ENCODE data around the gene TCF7.

DNA sequence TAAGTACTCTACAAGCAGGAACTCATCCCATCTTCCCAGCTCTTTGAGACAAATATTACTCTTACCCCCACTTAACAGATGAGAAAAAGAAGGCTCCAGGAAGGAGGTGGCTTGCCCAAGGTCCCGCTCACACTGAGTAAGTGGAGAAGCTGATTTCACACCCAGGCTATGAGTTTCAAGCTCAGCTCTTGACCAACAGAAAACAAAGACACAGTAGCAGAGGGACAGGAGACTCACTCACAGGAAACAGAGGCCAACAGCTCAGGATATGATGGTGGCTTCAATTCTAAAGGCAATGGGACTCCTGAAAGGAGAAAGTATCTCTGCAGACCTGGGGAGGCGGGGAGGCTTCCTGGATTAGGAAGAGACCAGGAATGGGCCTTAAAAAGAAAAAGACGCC, 6.7 kb upstream of the TCF7 start:
- no peak for TF ChIP-seq NFE2L2 (conservative IDR thresholded peaks at IDR 0.05; ENCODE audit: low read length)
- no peak for TF ChIP-seq FOSL2 (IDR thresholded peaks at IDR 0.05)
- TF ChIP-seq FOSL2 (CRISPR knock-in tag; IDR thresholded peaks at IDR 0.05) = no peak
- TF ChIP-seq CBX2 (IDR thresholded peaks at IDR 0.05; ENCODE audit: borderline replicate concordance, low read depth) = no peak
- TF ChIP-seq, protein P1, sequence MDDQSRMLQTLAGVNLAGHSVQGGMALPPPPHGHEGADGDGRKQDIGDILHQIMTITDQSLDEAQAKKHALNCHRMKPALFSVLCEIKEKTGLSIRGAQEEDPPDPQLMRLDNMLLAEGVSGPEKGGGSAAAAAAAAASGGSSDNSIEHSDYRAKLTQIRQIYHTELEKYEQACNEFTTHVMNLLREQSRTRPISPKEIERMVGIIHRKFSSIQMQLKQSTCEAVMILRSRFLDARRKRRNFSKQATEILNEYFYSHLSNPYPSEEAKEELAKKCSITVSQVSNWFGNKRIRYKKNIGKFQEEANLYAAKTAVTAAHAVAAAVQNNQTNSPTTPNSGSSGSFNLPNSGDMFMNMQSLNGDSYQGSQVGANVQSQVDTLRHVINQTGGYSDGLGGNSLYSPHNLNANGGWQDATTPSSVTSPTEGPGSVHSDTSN (IDR thresholded peaks at IDR 0.05) = no peak
- TF ChIP-seq, protein P2, sequence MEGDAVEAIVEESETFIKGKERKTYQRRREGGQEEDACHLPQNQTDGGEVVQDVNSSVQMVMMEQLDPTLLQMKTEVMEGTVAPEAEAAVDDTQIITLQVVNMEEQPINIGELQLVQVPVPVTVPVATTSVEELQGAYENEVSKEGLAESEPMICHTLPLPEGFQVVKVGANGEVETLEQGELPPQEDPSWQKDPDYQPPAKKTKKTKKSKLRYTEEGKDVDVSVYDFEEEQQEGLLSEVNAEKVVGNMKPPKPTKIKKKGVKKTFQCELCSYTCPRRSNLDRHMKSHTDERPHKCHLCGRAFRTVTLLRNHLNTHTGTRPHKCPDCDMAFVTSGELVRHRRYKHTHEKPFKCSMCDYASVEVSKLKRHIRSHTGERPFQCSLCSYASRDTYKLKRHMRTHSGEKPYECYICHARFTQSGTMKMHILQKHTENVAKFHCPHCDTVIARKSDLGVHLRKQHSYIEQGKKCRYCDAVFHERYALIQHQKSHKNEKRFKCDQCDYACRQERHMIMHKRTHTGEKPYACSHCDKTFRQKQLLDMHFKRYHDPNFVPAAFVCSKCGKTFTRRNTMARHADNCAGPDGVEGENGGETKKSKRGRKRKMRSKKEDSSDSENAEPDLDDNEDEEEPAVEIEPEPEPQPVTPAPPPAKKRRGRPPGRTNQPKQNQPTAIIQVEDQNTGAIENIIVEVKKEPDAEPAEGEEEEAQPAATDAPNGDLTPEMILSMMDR (IDR thresholded peaks at IDR 0.05) = no peak
- TF ChIP-seq, protein P3, sequence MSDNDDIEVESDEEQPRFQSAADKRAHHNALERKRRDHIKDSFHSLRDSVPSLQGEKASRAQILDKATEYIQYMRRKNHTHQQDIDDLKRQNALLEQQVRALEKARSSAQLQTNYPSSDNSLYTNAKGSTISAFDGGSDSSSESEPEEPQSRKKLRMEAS (IDR thresholded peaks at IDR 0.05) = no peak
- no peak for TF ChIP-seq POLR2A (IDR thresholded peaks at IDR 0.05; ENCODE audit: low read length)
- no peak for TF ChIP-seq CEBPB (IDR thresholded peaks at IDR 0.05)
- no peak for TF ChIP-seq JUN (IDR thresholded peaks at IDR 0.05)
- TF ChIP-seq MYC (IDR thresholded peaks at IDR 0.05; ENCODE audit: borderline replicate concordance, low read length) = no peak
- no peak for TF ChIP-seq HOXA7 (CRISPR knock-in tag; IDR thresholded peaks at IDR 0.05)
- no peak for TF ChIP-seq ZFP36 (IDR thresholded peaks at IDR 0.05; ENCODE audit: borderline replicate concordance, partially characterized antibody)
- no peak for TF ChIP-seq MAFK (IDR thresholded peaks at IDR 0.05; ENCODE audit: partially characterized antibody)
